HG03521 (cell line): ENCODE data around the gene DEDD.

Experiments used
- ATAC-seq: cut with Tn5 transposase; IDR thresholded peaks from one replicate; pipeline ENCODE4 v1.9.1; 2021; ENCODE audit warnings: mild to moderate bottlenecking, moderate library complexity; ENCODE audit not compliant: unreplicated experiment

Gene DEDD

DNA sequence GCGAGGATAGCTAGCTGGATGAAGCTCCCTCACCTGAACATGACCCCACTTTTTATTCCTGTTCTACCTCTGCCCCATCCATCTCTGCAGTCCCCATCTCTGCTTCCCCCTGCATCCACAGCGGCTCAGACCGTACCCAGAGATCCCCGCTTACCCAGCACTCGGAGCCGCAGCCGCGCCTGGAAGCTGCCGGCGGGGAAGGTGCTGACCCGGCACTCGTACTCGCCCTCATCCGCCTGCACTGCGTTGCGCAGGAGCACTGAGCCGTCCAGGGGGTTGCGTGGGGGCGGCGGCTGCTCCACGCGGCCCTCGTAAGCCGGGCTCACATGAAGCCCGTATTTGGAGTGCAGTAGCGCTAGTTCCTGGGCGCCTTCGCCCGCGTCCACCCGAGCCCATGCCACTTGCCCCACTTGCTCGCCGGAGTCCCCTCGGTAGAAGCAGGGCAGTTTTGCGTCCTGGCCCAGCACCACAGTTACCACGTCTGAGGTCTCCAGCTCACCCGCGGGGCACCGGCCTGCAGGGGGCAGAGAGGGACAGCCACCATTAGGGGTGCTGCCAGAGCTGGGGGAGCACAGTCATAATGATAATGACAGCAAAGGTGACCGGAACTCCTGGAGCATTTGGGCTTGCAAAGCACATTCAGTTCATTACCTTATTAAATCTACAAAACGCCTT, 52.9 kb downstream of the DEDD start:
- no peak for ATAC-seq

DNA sequence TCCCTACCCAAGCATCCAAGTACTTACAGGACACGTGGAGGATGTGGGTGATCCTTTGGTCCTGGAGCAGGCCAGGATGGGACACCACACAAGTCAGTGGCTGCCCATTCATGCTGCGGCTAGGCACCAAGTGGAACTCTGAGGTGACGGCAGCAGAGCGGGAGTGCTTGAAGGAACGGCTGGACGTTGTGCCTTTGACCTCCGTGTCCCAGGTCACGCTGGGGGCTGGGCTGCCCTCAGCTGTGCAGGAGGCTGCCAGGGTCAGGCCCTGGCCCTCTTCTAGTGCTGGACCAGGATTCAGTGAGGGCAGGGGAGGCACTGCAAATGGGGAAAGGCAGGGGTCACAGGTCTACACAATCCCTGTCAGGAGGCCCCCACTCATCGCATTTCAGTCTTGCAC, 55.0 kb downstream of the DEDD start:
- ATAC-seq = no peak

DNA sequence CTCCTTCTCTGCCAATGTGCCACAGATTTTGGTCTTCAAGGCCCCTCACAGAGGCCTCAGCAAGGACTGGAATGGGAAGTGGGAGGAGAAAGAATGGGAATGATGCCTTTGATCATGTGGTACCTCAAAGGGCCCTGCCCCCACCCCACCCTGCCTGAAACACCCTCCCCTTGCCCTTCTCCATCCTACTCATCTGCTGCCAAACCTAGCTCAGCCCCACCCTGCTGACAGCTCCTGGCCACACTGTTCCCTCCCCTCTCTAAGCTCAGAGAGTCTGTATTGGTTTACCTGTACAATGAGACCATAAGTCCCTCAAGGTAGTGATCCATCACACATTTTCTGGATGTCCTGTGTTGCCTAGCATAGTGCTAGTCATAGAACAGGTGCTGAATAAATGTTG, 56.1 kb downstream of the DEDD start:
- ATAC-seq = no peak

DNA sequence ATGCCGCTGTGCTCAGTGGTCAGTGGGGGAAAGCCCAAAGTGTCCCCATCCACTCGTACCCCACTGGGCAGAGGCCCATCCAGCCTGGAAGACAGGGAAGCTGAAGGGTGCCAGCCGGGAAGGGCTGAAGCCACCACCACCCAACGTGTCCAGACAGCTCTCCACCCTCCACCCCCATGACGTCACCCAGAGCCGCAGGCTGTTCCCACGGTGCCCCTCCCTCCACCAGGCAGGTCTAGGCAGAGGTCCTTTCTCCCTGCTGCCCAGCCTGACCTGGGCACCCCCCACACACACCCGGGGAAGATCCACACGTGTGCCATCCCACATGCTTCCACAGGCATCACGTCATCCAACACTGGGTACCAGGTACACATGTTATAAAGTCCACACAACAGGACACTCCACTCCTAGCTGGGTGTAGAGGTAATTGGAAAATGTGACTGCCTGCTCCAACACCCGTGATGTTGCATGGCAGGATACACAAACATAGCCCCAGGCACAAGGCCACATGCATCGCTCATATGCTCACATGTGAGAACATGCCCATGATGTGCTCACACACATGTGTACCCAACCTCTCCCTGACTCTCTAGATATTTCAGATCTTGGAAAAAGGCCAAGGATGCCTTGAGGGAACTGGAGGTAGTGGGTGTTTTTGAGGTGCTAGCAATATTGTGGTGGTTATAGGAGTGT, 57.6 kb downstream of the DEDD start:
- ATAC-seq = no peak

DNA sequence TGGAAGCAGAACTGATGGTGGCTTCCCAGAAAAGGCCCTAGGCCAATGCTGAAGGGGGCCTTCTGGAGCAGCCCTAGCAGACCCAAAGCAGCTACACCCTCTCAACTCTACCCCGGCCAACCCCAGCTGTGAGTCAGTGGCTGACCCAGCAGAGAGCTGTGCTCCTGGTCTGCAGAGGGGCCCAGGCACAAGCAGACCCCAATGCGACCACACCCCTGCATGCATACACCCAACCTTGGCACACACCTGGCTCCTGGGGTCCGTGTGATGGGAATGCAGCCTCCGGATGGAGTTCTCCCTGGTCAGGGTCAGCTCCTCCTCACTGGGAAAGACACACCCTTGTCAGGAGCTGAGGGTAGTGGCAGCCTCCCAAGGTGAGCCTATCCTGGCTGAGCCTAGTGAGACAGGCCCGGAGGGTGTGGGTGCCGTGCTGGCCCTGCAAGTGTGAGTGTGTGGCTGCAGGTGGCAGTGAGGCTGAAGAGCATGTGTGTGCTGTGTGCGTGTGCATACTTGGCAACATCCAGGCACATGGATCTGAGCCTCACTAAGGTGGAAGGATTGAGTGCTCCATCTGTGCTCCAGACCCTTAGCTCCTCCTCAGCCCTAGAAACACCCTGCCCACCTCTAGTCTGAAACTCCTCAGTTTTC, 58.9 kb downstream of the DEDD start:
- no peak for ATAC-seq

DNA sequence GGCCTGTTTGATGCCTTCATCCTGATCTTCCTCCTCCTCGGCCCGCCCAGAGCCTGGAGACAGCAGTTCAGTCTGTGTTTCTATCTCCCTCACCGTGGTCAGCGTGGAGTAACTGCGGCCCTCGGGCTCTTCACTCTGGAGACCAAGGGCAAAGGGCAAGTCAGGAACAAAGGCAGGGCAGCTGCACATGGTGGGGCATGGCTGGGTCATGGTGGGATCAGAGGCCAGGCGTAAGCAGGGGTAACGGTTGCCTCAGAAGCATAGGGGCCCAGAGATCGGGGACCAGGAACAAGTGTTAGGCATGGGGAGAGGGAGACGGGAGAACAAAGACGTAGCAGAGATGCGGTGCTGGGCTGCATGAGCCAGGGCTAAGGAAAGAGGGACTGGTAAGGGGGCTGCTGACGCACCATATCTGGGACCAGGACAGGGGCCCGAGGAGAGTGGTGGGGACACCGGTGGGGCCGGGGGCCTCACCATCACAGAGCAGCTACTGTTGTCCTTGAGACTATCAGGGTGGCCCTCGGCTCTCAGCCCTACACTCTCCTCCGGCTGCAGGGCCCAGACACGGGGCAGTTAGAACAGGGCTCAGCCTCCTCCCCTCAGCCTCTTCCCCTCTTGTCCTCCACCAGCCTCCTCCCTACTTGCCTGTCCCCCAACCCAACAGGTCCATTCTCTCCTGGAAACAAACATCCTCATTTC, 59.6 kb downstream of the DEDD start:
- ATAC-seq = no peak

DNA sequence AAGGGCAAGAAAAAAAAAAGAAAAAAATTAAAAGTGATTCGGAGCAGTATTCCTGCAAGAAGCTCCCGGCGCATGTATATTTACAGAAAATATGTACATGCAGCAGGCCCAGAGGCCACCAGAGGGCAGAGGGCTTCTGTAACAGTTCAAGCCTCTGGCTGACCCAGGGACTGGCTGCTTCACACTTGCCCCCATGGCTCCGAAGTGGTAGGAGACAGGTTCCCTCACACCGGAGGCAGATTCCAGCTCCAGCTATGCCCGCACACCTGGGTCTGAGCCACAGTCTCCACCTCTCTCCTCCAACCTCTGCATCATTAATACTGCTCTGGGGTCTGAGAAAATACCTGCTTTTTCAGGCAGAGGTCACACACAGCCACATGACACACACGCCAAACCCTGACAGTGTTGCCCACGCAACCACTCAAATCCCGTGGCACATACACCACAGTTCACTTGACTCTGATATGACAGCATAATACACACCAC, 60.5 kb downstream of the DEDD start:
- ATAC-seq = no peak
